HCT116 (cell line): Measurements from ENCODE around the gene B3GNT5. TPM values are rescaled to one million over a fixed set of nuclear protein-coding genes. Genes with fewer than 3 reads are reported as not detected.

Source experiments
- ATAC-seq: fragments of 200-7000 bp; cut with Tn5 transposase; 2 replicates; pipeline ENCODE4 v1.9.1; 2020; ENCODE audit warnings: mild to moderate bottlenecking, moderate library complexity
- BruUV-seq: library from RNA; stranded (reverse); fragments of 400-500 nt; replicated peaks from 2 replicates; lab custom pipeline; 2021; lab: Mats Ljungman, UMichigan
- CTCF ChIA-PET: fragments of 300-600 bp; sonication (Branson Sonifier 250); formaldehyde crosslinking; loops from one replicate; lab custom pipeline; 2021; ENCODE audit warnings: antibody characterized with exemption; lab: Charles Lee
- POLR2A ChIA-PET: fragments of 300-600, 350-600 bp; sonication (Branson Sonifier 250); formaldehyde crosslinking; loops from one replicate; lab custom pipeline; 2021; ENCODE audit warnings: antibody characterized with exemption; lab: Charles Lee
- RAD21 ChIA-PET, 2 experiments: fragments of 300-600 bp; sonication (Branson Sonifier 250); formaldehyde crosslinking; loops; one replicate each; lab custom pipeline; 2023; ENCODE audit warnings: low total read pairs in 2 of 2; ENCODE audit not compliant: uncharacterized antibody in 2 of 2, unreplicated experiment in 2 of 2, low non-redundant PET in 1 of 2; lab: Charles Lee
- DNase-seq: peaks from one replicate; pipeline ENCODE4 v3.0.0-alpha.2; 2010; ENCODE audit warnings: low read depth, low spot score
- H2AFZ ChIP-seq: fragments of 200-600 bp; shearing (Covaris generic), sonication (generic); 2 replicates; pipeline ENCODE4 v1.6.1; 2017; ENCODE audit warnings: low read depth, mixed run types, mixed read lengths, antibody characterized with exemption, low read length; ENCODE audit not compliant: poor library complexity, severe bottlenecking
- H3K27ac ChIP-seq: 2 replicates; pipeline ENCODE4 v1.5.1; 2012; ENCODE audit warnings: low read depth, low read length
- H3K27me3 ChIP-seq: fragments of 200-600 bp; sonication (generic); 2 replicates; pipeline ENCODE4 v1.6.1; 2016; ENCODE audit warnings: mixed run types, low read length, mixed read lengths; ENCODE audit not compliant: insufficient read depth
- H3K36me3 ChIP-seq, 2 experiments: fragments of 200-500 bp in 1 of 2; fragments of 200-600 bp in 1 of 2; sonication (Bioruptor generic) in 1 of 2; sonication (generic) in 1 of 2; 2 replicates each; pipeline versions ENCODE4 v1.5.1 to v1.6.1; 2014 to 2016; ENCODE audit warnings: low read length in 2 of 2, inconsistent platforms in 1 of 2, mixed read lengths in 1 of 2, mixed run types in 1 of 2; ENCODE audit not compliant: insufficient read depth in 2 of 2, control insufficient read depth in 1 of 2
- H3K4me1 ChIP-seq, 2 experiments: fragments of 200-600 bp in 1 of 2; sonication (generic) in 1 of 2; 2 replicates each; pipeline versions ENCODE4 v1.5.1 to v1.6.1; 2012 to 2017; ENCODE audit warnings: low read length in 2 of 2, inconsistent platforms in 1 of 2, mild to moderate bottlenecking in 1 of 2, mixed read lengths in 1 of 2, mixed run types in 1 of 2, moderate library complexity in 1 of 2; ENCODE audit not compliant: insufficient read depth in 2 of 2, control insufficient read depth in 1 of 2
- H3K4me2 ChIP-seq: fragments of 200-600 bp; sonication (generic); 2 replicates; pipeline ENCODE4 v1.6.1; 2017; ENCODE audit warnings: mixed run types, low read length, mixed read lengths
- H3K4me3 ChIP-seq, 2 experiments: fragments of 200-600 bp in 1 of 2; sonication (generic) in 1 of 2; replicated peaks in 1 of 2; 2 replicates each; pipeline ENCODE4 v1.5.1; 2011 to 2016; ENCODE audit warnings: low read length in 2 of 2, control low read depth in 1 of 2, low read depth in 1 of 2, mild to moderate bottlenecking in 1 of 2, mixed read lengths in 1 of 2, mixed run types in 1 of 2
- H3K79me2 ChIP-seq: fragments of 200-600 bp; sonication (generic); 2 replicates; pipeline ENCODE4 v1.6.1; 2017; ENCODE audit warnings: mild to moderate bottlenecking, mixed run types, low read length, moderate library complexity, mixed read lengths; ENCODE audit not compliant: insufficient read depth
- H3K9ac ChIP-seq: fragments of 200-600 bp; sonication (generic); 2 replicates; pipeline ENCODE4 v1.6.1; 2016; ENCODE audit warnings: low read length, mixed read lengths
- H3K9me2 ChIP-seq: fragments of 200-600 bp; sonication (generic), shearing (Covaris generic); 2 replicates; pipeline ENCODE4 v1.6.1; 2017; ENCODE audit warnings: mixed run types, mild to moderate bottlenecking, moderate library complexity; ENCODE audit not compliant: insufficient read depth
- H3K9me3 ChIP-seq, 2 experiments: fragments of 200-500 bp in 1 of 2; fragments of 200-600 bp in 1 of 2; sonication (Bioruptor generic) in 1 of 2; sonication (generic) in 1 of 2; 2 replicates each; pipeline ENCODE4 v1.6.1; 2014 to 2017; ENCODE audit warnings: low read length in 2 of 2, mixed read lengths in 2 of 2, inconsistent platforms in 1 of 2, low read depth in 1 of 2, mild to moderate bottlenecking in 1 of 2, mixed run types in 1 of 2, moderate library complexity in 1 of 2; ENCODE audit not compliant: control insufficient read depth in 1 of 2, insufficient read depth in 1 of 2
- H4K20me1 ChIP-seq: fragments of 200-600 bp; sonication (generic), shearing (Covaris generic); 2 replicates; pipeline ENCODE4 v1.6.1; 2017; ENCODE audit warnings: mixed run types, mild to moderate bottlenecking, moderate library complexity; ENCODE audit not compliant: insufficient read depth
- CEBPB ChIP-seq: IDR thresholded peaks from 2 replicates; pipeline ENCODE4 v1.6.1; 2012; ENCODE audit warnings: low read depth
- EGR1 ChIP-seq: IDR thresholded peaks from 2 replicates; pipeline ENCODE4 v1.6.1; 2012; ENCODE audit warnings: low read depth
- ELF1 ChIP-seq: IDR thresholded peaks from 2 replicates; pipeline ENCODE4 v1.6.1; 2012; ENCODE audit warnings: low read depth, borderline replicate concordance
- EZH2 ChIP-seq: fragments of 200-600 bp; sonication (generic); IDR thresholded peaks from 2 replicates; pipeline ENCODE4 v1.6.1; 2017; ENCODE audit warnings: antibody characterized with exemption, mixed run types
- EZH2phosphoT487 ChIP-seq: fragments of 200-600 bp; IDR thresholded peaks from 2 replicates; pipeline ENCODE4 v1.6.1; 2018; ENCODE audit warnings: antibody characterized with exemption, borderline replicate concordance
- FOSL1 ChIP-seq: IDR thresholded peaks from 2 replicates; pipeline ENCODE4 v1.6.1; 2012; ENCODE audit warnings: low read depth
- JUND ChIP-seq: IDR thresholded peaks from 2 replicates; pipeline ENCODE4 v1.6.1; 2012
- POLR2A ChIP-seq: IDR thresholded peaks from 2 replicates; pipeline ENCODE4 v1.7.0; 2011; ENCODE audit warnings: borderline replicate concordance; ENCODE audit not compliant: insufficient read depth, insufficient read length; ENCODE audit errors: extremely low read depth
- SIN3A ChIP-seq: IDR thresholded peaks from 2 replicates; pipeline ENCODE4 v1.6.1; 2012; ENCODE audit warnings: low read depth
- TCF7L2 ChIP-seq: IDR thresholded peaks from 2 replicates; pipeline ENCODE4 v1.7.0; 2011; ENCODE audit warnings: borderline replicate concordance, inconsistent platforms; ENCODE audit not compliant: insufficient read depth, insufficient read length; ENCODE audit errors: extremely low read depth
- YY1 ChIP-seq: IDR thresholded peaks from 2 replicates; pipeline ENCODE4 v1.6.1; 2011; ENCODE audit warnings: low read length, low read depth, moderate library complexity, mild to moderate bottlenecking; ENCODE audit not compliant: insufficient replicate concordance; ENCODE audit errors: extremely low read depth
- ZFX ChIP-seq: fragments of 450-650 bp; IDR thresholded peaks from 2 replicates; pipeline ENCODE4 v1.6.1; 2017
- ZNF274 ChIP-seq: fragments of 200-500 bp; sonication (Bioruptor generic); IDR thresholded peaks from 2 replicates; pipeline ENCODE4 v1.6.1; 2014; ENCODE audit warnings: mild to moderate bottlenecking, low read depth, low read length, inconsistent platforms
- intact Hi-C: fragments of 100-400 bp; cut with micrococcal nuclease; formaldehyde crosslinking; loops from 2 replicates; pipeline ENCODE4 v1.10.0; 2022
- total RNA-seq: library from RNA; stranded (reverse); gene quantifications from one replicate; pipeline ENCODE4 v1.2.1, GENCODE V29; 2021; ENCODE audit not compliant: unreplicated experiment
- TF ChIP-seq, protein P1 (sequence below): IDR thresholded peaks from 2 replicates; pipeline ENCODE4 v1.6.1; 2011; ENCODE audit warnings: mild to moderate bottlenecking, low read length, moderate library complexity; ENCODE audit not compliant: insufficient replicate concordance; ENCODE audit errors: extremely low read depth
- TF ChIP-seq, protein P2 (sequence below), 3 experiments: fragments of 200-600 bp in 1 of 3; sonication (generic) in 1 of 3; IDR thresholded peaks in 2 of 3; conservative IDR thresholded peaks in 1 of 3; 2 replicates each; pipeline ENCODE4 v1.5.1; 2012 to 2017; ENCODE audit warnings: low read depth in 2 of 3, low read length in 2 of 3, antibody characterized with exemption in 1 of 3, borderline replicate concordance in 1 of 3, control low read depth in 1 of 3, mild to moderate bottlenecking in 1 of 3, mixed read lengths in 1 of 3, mixed run types in 1 of 3, moderate library complexity in 1 of 3; ENCODE audit not compliant: insufficient read depth in 1 of 3
- TF ChIP-seq, protein P3 (sequence below): IDR thresholded peaks from 2 replicates; pipeline ENCODE4 v1.6.1; 2012
- TF ChIP-seq, protein P4 (sequence below): IDR thresholded peaks from 2 replicates; pipeline ENCODE4 v1.6.1; 2012; ENCODE audit warnings: low read depth
- TF ChIP-seq, protein P5 (sequence below): IDR thresholded peaks from 2 replicates; pipeline ENCODE4 v1.6.1; 2012

Gene B3GNT5
- total RNA-seq, 1 experiment from 2014 or later, result 25.3 TPM

DNA sequence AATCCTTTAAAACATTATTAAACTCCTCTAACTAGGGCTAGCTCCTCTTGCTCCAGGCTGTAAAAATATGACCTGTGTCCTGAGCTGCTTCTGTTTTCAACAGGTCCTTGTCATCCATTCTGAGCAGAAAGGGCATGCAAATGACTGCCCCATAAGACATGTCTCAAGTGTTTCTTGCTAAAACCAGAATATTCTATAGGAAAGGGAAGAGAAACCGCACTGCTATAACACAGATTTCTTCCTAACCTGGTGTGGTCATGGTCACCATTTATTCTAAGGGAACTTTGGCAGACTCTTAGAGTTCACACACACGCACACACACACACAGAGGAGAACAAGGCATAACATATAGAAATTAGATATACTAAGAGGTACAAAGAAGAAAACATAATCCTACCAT, 34.2 kb upstream of the B3GNT5 start:
- ChIA-PET RAD21 (no interaction called here), CTCF (no interaction called here), POLR2A (no interaction called here)
- no TSS peak for BruUV-seq
- H3K79me2 ChIP-seq, result no peaks in the 10 kb centered on the region
- TF ChIP-seq EGR1 (no peak), FOSL1 (no peak), ELF1 (no peak), SIN3A (no peak), EZH2 (no peak), CEBPB (no peak), TCF7L2 (no peak), YY1 (no peak), ZNF274 (no peak), POLR2A (no peak), ZFX (no peak), EZH2phosphoT487 (no peak), JUND (no peak)
- TF ChIP-seq, protein P1, sequence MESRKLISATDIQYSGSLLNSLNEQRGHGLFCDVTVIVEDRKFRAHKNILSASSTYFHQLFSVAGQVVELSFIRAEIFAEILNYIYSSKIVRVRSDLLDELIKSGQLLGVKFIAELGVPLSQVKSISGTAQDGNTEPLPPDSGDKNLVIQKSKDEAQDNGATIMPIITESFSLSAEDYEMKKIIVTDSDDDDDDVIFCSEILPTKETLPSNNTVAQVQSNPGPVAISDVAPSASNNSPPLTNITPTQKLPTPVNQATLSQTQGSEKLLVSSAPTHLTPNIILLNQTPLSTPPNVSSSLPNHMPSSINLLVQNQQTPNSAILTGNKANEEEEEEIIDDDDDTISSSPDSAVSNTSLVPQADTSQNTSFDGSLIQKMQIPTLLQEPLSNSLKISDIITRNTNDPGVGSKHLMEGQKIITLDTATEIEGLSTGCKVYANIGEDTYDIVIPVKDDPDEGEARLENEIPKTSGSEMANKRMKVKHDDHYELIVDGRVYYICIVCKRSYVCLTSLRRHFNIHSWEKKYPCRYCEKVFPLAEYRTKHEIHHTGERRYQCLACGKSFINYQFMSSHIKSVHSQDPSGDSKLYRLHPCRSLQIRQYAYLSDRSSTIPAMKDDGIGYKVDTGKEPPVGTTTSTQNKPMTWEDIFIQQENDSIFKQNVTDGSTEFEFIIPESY, result no peak
- TF ChIP-seq, protein P2, sequence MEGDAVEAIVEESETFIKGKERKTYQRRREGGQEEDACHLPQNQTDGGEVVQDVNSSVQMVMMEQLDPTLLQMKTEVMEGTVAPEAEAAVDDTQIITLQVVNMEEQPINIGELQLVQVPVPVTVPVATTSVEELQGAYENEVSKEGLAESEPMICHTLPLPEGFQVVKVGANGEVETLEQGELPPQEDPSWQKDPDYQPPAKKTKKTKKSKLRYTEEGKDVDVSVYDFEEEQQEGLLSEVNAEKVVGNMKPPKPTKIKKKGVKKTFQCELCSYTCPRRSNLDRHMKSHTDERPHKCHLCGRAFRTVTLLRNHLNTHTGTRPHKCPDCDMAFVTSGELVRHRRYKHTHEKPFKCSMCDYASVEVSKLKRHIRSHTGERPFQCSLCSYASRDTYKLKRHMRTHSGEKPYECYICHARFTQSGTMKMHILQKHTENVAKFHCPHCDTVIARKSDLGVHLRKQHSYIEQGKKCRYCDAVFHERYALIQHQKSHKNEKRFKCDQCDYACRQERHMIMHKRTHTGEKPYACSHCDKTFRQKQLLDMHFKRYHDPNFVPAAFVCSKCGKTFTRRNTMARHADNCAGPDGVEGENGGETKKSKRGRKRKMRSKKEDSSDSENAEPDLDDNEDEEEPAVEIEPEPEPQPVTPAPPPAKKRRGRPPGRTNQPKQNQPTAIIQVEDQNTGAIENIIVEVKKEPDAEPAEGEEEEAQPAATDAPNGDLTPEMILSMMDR (IDR thresholded peaks at IDR 0.05 in 2 of 3, conservative IDR thresholded peaks at IDR 0.05 in 1 of 3; ENCODE audit: borderline replicate concordance in 1 of 3, insufficient read depth in 1 of 3, low read depth in 2 of 3, low read length in 2 of 3), result no peak
- TF ChIP-seq, protein P3, sequence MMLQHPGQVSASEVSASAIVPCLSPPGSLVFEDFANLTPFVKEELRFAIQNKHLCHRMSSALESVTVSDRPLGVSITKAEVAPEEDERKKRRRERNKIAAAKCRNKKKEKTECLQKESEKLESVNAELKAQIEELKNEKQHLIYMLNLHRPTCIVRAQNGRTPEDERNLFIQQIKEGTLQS, result no peak
- TF ChIP-seq, protein P4, sequence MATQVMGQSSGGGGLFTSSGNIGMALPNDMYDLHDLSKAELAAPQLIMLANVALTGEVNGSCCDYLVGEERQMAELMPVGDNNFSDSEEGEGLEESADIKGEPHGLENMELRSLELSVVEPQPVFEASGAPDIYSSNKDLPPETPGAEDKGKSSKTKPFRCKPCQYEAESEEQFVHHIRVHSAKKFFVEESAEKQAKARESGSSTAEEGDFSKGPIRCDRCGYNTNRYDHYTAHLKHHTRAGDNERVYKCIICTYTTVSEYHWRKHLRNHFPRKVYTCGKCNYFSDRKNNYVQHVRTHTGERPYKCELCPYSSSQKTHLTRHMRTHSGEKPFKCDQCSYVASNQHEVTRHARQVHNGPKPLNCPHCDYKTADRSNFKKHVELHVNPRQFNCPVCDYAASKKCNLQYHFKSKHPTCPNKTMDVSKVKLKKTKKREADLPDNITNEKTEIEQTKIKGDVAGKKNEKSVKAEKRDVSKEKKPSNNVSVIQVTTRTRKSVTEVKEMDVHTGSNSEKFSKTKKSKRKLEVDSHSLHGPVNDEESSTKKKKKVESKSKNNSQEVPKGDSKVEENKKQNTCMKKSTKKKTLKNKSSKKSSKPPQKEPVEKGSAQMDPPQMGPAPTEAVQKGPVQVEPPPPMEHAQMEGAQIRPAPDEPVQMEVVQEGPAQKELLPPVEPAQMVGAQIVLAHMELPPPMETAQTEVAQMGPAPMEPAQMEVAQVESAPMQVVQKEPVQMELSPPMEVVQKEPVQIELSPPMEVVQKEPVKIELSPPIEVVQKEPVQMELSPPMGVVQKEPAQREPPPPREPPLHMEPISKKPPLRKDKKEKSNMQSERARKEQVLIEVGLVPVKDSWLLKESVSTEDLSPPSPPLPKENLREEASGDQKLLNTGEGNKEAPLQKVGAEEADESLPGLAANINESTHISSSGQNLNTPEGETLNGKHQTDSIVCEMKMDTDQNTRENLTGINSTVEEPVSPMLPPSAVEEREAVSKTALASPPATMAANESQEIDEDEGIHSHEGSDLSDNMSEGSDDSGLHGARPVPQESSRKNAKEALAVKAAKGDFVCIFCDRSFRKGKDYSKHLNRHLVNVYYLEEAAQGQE, result no peak
- TF ChIP-seq, protein P5, sequence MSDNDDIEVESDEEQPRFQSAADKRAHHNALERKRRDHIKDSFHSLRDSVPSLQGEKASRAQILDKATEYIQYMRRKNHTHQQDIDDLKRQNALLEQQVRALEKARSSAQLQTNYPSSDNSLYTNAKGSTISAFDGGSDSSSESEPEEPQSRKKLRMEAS, result no peak
- no peaks in the 10 kb centered on the region for H3K27me3 ChIP-seq
- intact Hi-C loops, result no loop called here
- no peaks in the 10 kb centered on the region for H3K9me3 ChIP-seq
- H2AFZ ChIP-seq, result no peak overlapping the region
- DNase-seq (no peak), ATAC-seq (no peak)
- no peak overlapping the region for H3K4me3 ChIP-seq
- no peak overlapping the region for H3K9ac ChIP-seq
- no peak overlapping the region for H3K27ac ChIP-seq
- no peaks in the 10 kb centered on the region for H3K36me3 ChIP-seq
- no peak overlapping the region for H3K4me2 ChIP-seq
- H3K4me1 ChIP-seq, result no peaks in the 10 kb centered on the region
- no peaks in the 10 kb centered on the region for H4K20me1 ChIP-seq
- no peaks in the 10 kb centered on the region for H3K9me2 ChIP-seq
